A673 (cell line): Measurements from ENCODE around the gene RPN1. TPM values are rescaled to one million over a fixed set of nuclear protein-coding genes. Genes with fewer than 3 reads are reported as not detected.

Source experiments
- BruUV-seq: library from RNA; stranded (reverse); fragments of 400-500 nt; replicated peaks from 2 replicates; lab custom pipeline; 2021; lab: Mats Ljungman, UMichigan
- CTCF ChIA-PET: fragments of 300-600 bp; sonication (Branson Sonifier 250); formaldehyde crosslinking; loops from one replicate; lab custom pipeline; 2022; ENCODE audit warnings: antibody characterized with exemption; lab: Charles Lee
- POLR2A ChIA-PET: fragments of 300-600 bp; sonication (Branson Sonifier 250); formaldehyde crosslinking; loops from one replicate; lab custom pipeline; 2022; ENCODE audit warnings: antibody characterized with exemption; ENCODE audit not compliant: low non-redundant PET; lab: Charles Lee
- DNase-seq: peaks from one replicate; pipeline ENCODE4 v3.0.0-alpha.2; 2015; ENCODE audit warnings: low spot score
- H3K27ac ChIP-seq: fragments of 200-600 bp; sonication (generic); 2 replicates; pipeline ENCODE4 v1.5.1; 2016; ENCODE audit warnings: mixed run types, low read depth, mild to moderate bottlenecking, mixed read lengths, antibody characterized with exemption, low read length; ENCODE audit not compliant: poor library complexity, severe bottlenecking
- H3K27me3 ChIP-seq: fragments of 200-600 bp; sonication (generic); replicated peaks from 2 replicates; pipeline ENCODE4 v1.6.1; 2017; ENCODE audit warnings: mixed run types, low read depth, mild to moderate bottlenecking, mixed read lengths, antibody characterized with exemption, low read length; ENCODE audit not compliant: insufficient read depth, poor library complexity
- H3K36me3 ChIP-seq: fragments of 200-600 bp; sonication (generic); 2 replicates; pipeline ENCODE4 v1.6.1; 2016; ENCODE audit warnings: mixed run types, mild to moderate bottlenecking, mixed read lengths, antibody characterized with exemption, low read length; ENCODE audit not compliant: insufficient read depth, poor library complexity, severe bottlenecking
- H3K4me1 ChIP-seq: fragments of 200-600 bp; sonication (generic); 2 replicates; pipeline ENCODE4 v1.6.1; 2017; ENCODE audit warnings: mixed run types, mild to moderate bottlenecking, mixed read lengths, antibody characterized with exemption, low read length; ENCODE audit not compliant: insufficient read depth, poor library complexity, severe bottlenecking
- H3K4me3 ChIP-seq: fragments of 200-600 bp; sonication (generic); 2 replicates; pipeline ENCODE4 v1.5.1; 2016; ENCODE audit warnings: low read depth, mixed run types, mild to moderate bottlenecking, mixed read lengths, low read length; ENCODE audit not compliant: poor library complexity, severe bottlenecking
- H3K9me3 ChIP-seq: fragments of 200-600 bp; sonication (generic); 2 replicates; pipeline ENCODE4 v1.6.1; 2016; ENCODE audit warnings: mixed run types, low read depth, mild to moderate bottlenecking, mixed read lengths, antibody characterized with exemption, low read length; ENCODE audit not compliant: poor library complexity, severe bottlenecking
- EZH2 ChIP-seq: fragments of 200-600 bp; sonication (generic); IDR thresholded peaks from 2 replicates; pipeline ENCODE4 v1.6.1; 2017; ENCODE audit warnings: borderline replicate concordance, low read depth, mild to moderate bottlenecking, mixed read lengths, antibody characterized with exemption, low read length; ENCODE audit not compliant: poor library complexity, severe bottlenecking
- intact Hi-C: fragments of 100-400 bp; cut with micrococcal nuclease; formaldehyde crosslinking; loops from one replicate; pipeline ENCODE4 v1.10.0; 2022; ENCODE audit not compliant: unreplicated experiment
- total RNA-seq: library from RNA; stranded (reverse); gene quantifications from 2 replicates; pipeline ENCODE4 v1.2.3, GENCODE V29; 2021
- TF ChIP-seq, protein P1 (sequence below): fragments of 300-800, 200-600 bp; sonication (generic); conservative IDR thresholded peaks from 2 replicates; pipeline ENCODE4 v1.5.1; 2017; ENCODE audit warnings: low read depth, mild to moderate bottlenecking, antibody characterized with exemption, low read length, moderate library complexity, mixed read lengths

RPN1 gene
- total RNA-seq, 1 experiment from 2014 or later = 254 TPM

- TSS peak; percentile 54 for BruUV-seq
- Histone ChIP-seq H3K4me1 (peaks cover 5% of the 10 kb centered on the region), H3K27ac (peak overlapping the region; percentile 99), H3K4me3 (peak overlapping the region; percentile 100), H3K9me3 (peaks cover 2% of the 10 kb centered on the region), H3K36me3 (peaks cover 9% of the 10 kb centered on the region), H3K27me3 (no peaks in the 10 kb centered on the region)
- intact Hi-C loops = no loop called here
- peak; percentile 29 for DNase-seq
- no peak for TF ChIP-seq EZH2
- TF ChIP-seq, protein P1, sequence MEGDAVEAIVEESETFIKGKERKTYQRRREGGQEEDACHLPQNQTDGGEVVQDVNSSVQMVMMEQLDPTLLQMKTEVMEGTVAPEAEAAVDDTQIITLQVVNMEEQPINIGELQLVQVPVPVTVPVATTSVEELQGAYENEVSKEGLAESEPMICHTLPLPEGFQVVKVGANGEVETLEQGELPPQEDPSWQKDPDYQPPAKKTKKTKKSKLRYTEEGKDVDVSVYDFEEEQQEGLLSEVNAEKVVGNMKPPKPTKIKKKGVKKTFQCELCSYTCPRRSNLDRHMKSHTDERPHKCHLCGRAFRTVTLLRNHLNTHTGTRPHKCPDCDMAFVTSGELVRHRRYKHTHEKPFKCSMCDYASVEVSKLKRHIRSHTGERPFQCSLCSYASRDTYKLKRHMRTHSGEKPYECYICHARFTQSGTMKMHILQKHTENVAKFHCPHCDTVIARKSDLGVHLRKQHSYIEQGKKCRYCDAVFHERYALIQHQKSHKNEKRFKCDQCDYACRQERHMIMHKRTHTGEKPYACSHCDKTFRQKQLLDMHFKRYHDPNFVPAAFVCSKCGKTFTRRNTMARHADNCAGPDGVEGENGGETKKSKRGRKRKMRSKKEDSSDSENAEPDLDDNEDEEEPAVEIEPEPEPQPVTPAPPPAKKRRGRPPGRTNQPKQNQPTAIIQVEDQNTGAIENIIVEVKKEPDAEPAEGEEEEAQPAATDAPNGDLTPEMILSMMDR = no peak
- POLR2A ChIA-PET = no interaction called here
- CTCF ChIA-PET = interaction anchor here (0.8 kb wide), 1 partner anchor 31 kb away, joined by 3 read pairs; no protein-coding TSS in a partner anchor
Observed at GRCh38 chr3:128648940-128649663, 1.5 kb downstream of the RPN1 start.

GRCh38 chr3:128648402-128648801 lies 2.2 kb downstream of the RPN1 start:
- intact Hi-C loops = no loop called here
- POLR2A ChIA-PET = no interaction called here
- Histone ChIP-seq H3K27ac (no peak overlapping the region), H3K9me3 (peaks cover 2% of the 10 kb centered on the region), H3K4me1 (peaks cover 5% of the 10 kb centered on the region), H3K27me3 (no peaks in the 10 kb centered on the region), H3K36me3 (peaks cover 14% of the 10 kb centered on the region), H3K4me3 (peak overlapping the region; percentile 100)
- CTCF ChIA-PET = no interaction called here
- TF ChIP-seq, protein P1 = no peak
- TF ChIP-seq EZH2 = no peak
- BruUV-seq = no TSS peak
- no peak for DNase-seq

- H3K27me3 ChIP-seq = no peaks in the 10 kb centered on the region
- no peak overlapping the region for H3K4me3 ChIP-seq
- peaks cover 2% of the 10 kb centered on the region for H3K9me3 ChIP-seq
- no TSS peak for BruUV-seq
- no peak for DNase-seq
- ChIA-PET CTCF (no interaction called here), POLR2A (no interaction called here)
- H3K36me3 ChIP-seq = peaks cover 20% of the 10 kb centered on the region
- TF ChIP-seq, protein P1 = no peak
- TF ChIP-seq EZH2 = no peak
- no peak overlapping the region for H3K27ac ChIP-seq
- intact Hi-C loops = no loop called here
- H3K4me1 ChIP-seq = peaks cover 5% of the 10 kb centered on the region
Observed at GRCh38 chr3:128647307-128647706, 3.3 kb downstream of the RPN1 start.
